ENCODE measurements around the gene CEMIP2. TPM values are rescaled to one million over a fixed set of nuclear protein-coding genes. Genes with fewer than 3 reads are reported as not detected.
A peak's percentile ranks its signal among the peaks of the same experiment; 100 is the strongest.

The CEMIP2 gene
- total RNA-seq, 1 donor from 2014 or later: 139 TPM

DNA sequence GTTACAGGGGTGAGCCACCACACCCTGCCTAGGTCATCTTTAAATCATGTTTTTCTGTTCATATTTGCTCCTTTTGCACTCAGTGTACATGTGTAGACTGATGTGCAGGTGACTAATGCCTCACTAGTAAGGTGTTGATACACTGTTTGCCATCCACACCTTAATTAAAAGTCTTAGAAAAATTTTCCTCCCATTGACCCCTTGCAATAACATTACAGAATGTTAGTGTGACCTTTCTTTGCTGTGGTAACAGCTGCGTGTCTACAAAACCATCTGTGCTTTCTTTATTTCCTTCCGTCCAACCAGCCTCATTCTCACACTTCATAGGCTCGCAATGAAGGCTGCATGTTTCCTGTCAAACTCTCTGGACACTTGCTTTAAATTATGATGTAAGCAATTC lies 6.6 kb upstream of the CEMIP2 start:
- peaks cover 2% of the 10 kb centered on the region for H3K4me1 Mint-ChIP-seq (ENCODE audit: low read depth, unreplicated experiment)
- H3K27me3 Mint-ChIP-seq (ENCODE audit: low read depth, unreplicated experiment): peaks cover 2% of the 10 kb centered on the region
- no peaks in the 10 kb centered on the region for H4K20me1 ChIP-seq (ENCODE audit: insufficient read depth, low read length)
- no peak overlapping the region for H3K27ac ChIP-seq (ENCODE audit: low read depth, low read length)
- H3K27me3 ChIP-seq (ENCODE audit: insufficient read depth, low read length): no peaks in the 10 kb centered on the region
- DNase-seq (ENCODE audit: low read depth): no peak
- no peaks in the 10 kb centered on the region for H3K79me2 ChIP-seq (ENCODE audit: insufficient read depth, low read length)
- no peaks in the 10 kb centered on the region for H3K4me1 ChIP-seq (ENCODE audit: insufficient read depth, low read length)
- H3K4me3 ChIP-seq (ENCODE audit: insufficient read depth, low read depth, low read length): no peak overlapping the region
- H3K9me3 ChIP-seq (ENCODE audit: insufficient read depth, low read depth, low read length): no peaks in the 10 kb centered on the region
- H3K9ac ChIP-seq (ENCODE audit: low read length): no peak overlapping the region
- no peak for TF ChIP-seq EZH2 (IDR thresholded peaks at IDR 0.05; ENCODE audit: insufficient read depth, low read length)
- TF ChIP-seq, protein P1, sequence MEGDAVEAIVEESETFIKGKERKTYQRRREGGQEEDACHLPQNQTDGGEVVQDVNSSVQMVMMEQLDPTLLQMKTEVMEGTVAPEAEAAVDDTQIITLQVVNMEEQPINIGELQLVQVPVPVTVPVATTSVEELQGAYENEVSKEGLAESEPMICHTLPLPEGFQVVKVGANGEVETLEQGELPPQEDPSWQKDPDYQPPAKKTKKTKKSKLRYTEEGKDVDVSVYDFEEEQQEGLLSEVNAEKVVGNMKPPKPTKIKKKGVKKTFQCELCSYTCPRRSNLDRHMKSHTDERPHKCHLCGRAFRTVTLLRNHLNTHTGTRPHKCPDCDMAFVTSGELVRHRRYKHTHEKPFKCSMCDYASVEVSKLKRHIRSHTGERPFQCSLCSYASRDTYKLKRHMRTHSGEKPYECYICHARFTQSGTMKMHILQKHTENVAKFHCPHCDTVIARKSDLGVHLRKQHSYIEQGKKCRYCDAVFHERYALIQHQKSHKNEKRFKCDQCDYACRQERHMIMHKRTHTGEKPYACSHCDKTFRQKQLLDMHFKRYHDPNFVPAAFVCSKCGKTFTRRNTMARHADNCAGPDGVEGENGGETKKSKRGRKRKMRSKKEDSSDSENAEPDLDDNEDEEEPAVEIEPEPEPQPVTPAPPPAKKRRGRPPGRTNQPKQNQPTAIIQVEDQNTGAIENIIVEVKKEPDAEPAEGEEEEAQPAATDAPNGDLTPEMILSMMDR (IDR thresholded peaks at IDR 0.05; ENCODE audit: insufficient read depth, low read depth, low read length): no peak
- H3K36me3 Mint-ChIP-seq (ENCODE audit: low read depth, unreplicated experiment): no peaks in the 10 kb centered on the region
- FAIRE-seq: no peak
- no peak overlapping the region for H3K27ac Mint-ChIP-seq (ENCODE audit: unreplicated experiment)
- H3K9me3 Mint-ChIP-seq (ENCODE audit: unreplicated experiment): no peaks in the 10 kb centered on the region
- H3K4me3 Mint-ChIP-seq (ENCODE audit: unreplicated experiment): no peak overlapping the region
- H3K4me2 ChIP-seq (ENCODE audit: low read length): no peak overlapping the region
- no peak overlapping the region for H2AFZ ChIP-seq (ENCODE audit: low read depth, low read length)
- no peaks in the 10 kb centered on the region for H3K36me3 ChIP-seq (ENCODE audit: insufficient read depth, low read length)

DNA sequence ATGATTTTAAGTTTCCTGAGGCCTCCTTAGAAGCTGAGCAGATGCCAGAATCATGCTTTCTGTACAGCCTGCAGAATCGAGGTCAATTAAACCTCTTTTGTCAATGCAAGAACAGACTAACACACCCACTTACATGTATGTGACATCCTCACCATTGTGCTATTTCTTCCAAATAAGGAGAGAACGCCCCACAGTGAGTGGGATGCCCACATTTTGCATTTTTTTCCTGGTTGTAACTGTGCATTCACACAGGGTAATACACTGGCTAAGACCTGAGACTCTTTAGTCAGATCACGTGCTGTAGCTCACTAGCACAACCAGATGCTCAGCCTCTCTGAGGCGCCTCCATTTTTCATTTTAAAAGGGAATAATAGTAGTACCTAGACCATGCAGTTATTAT lies 4.4 kb upstream of the CEMIP2 start:
- Histone ChIP-seq H3K36me3 (ENCODE audit: insufficient read depth, low read length) (no peaks in the 10 kb centered on the region), H3K27ac (ENCODE audit: low read depth, low read length) (no peak overlapping the region), H3K79me2 (ENCODE audit: insufficient read depth, low read length) (peaks cover 3% of the 10 kb centered on the region), H2AFZ (ENCODE audit: low read depth, low read length) (no peak overlapping the region), H4K20me1 (ENCODE audit: insufficient read depth, low read length) (peaks cover 3% of the 10 kb centered on the region), H3K9me3 (ENCODE audit: insufficient read depth, low read depth, low read length) (no peaks in the 10 kb centered on the region), H3K4me2 (ENCODE audit: low read length) (no peak overlapping the region), H3K9ac (ENCODE audit: low read length) (no peak overlapping the region), H3K4me3 (ENCODE audit: insufficient read depth, low read depth, low read length) (no peak overlapping the region), H3K4me1 (ENCODE audit: insufficient read depth, low read length) (peaks cover 10% of the 10 kb centered on the region), H3K27me3 (ENCODE audit: insufficient read depth, low read length) (no peaks in the 10 kb centered on the region)
- TF ChIP-seq, protein P1 (IDR thresholded peaks at IDR 0.05; ENCODE audit: insufficient read depth, low read depth, low read length): no peak
- no peak for TF ChIP-seq EZH2 (IDR thresholded peaks at IDR 0.05; ENCODE audit: insufficient read depth, low read length)
- Mint-ChIP-seq H3K4me3 (ENCODE audit: unreplicated experiment) (no peak overlapping the region), H3K27ac (ENCODE audit: unreplicated experiment) (no peak overlapping the region), H3K4me1 (ENCODE audit: low read depth, unreplicated experiment) (peaks cover 2% of the 10 kb centered on the region), H3K27me3 (ENCODE audit: low read depth, unreplicated experiment) (peaks cover 2% of the 10 kb centered on the region), H3K9me3 (ENCODE audit: unreplicated experiment) (no peaks in the 10 kb centered on the region), H3K36me3 (ENCODE audit: low read depth, unreplicated experiment) (no peaks in the 10 kb centered on the region)
- DNase-seq (ENCODE audit: low read depth): no peak
- FAIRE-seq: no peak

DNA sequence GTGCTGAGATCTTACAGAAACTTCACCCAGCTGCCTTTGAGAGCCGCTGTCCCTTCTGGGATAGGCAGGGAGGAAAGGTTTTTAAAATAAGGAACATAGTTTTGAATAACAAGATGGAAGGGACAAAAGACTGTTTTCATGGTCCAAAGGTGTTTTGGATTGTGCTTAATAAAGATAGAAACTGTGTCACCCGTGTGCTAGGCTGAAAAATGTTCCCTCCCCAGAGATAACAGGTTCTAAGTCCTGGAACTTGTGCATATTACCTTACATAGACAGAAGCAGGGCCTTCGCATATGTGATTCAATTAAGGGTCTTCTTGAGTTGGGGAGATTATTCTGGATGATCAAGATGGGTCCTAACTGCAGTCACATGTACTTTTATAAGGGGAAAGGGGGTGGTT lies 1.9 kb upstream of the CEMIP2 start:
- H3K4me1 ChIP-seq (ENCODE audit: insufficient read depth, low read length): peaks cover 33% of the 10 kb centered on the region
- H3K27ac Mint-ChIP-seq (ENCODE audit: unreplicated experiment): no peak overlapping the region
- H3K4me2 ChIP-seq (ENCODE audit: low read length): peak overlapping the region; percentile 100
- H3K4me1 Mint-ChIP-seq (ENCODE audit: low read depth, unreplicated experiment): peaks cover 14% of the 10 kb centered on the region
- H3K9ac ChIP-seq (ENCODE audit: low read length): no peak overlapping the region
- H2AFZ ChIP-seq (ENCODE audit: low read depth, low read length): no peak overlapping the region
- no peaks in the 10 kb centered on the region for H3K27me3 ChIP-seq (ENCODE audit: insufficient read depth, low read length)
- no peak overlapping the region for H3K27ac ChIP-seq (ENCODE audit: low read depth, low read length)
- H3K9me3 ChIP-seq (ENCODE audit: insufficient read depth, low read depth, low read length): no peaks in the 10 kb centered on the region
- no peak for FAIRE-seq
- peaks cover 28% of the 10 kb centered on the region for H3K79me2 ChIP-seq (ENCODE audit: insufficient read depth, low read length)
- H3K27me3 Mint-ChIP-seq (ENCODE audit: low read depth, unreplicated experiment): peaks cover 2% of the 10 kb centered on the region
- no peaks in the 10 kb centered on the region for H3K36me3 Mint-ChIP-seq (ENCODE audit: low read depth, unreplicated experiment)
- H3K4me3 Mint-ChIP-seq (ENCODE audit: unreplicated experiment): peak overlapping the region; percentile 88
- H4K20me1 ChIP-seq (ENCODE audit: insufficient read depth, low read length): peaks cover 25% of the 10 kb centered on the region
- no peak overlapping the region for H3K4me3 ChIP-seq (ENCODE audit: insufficient read depth, low read depth, low read length)
- no peak for TF ChIP-seq EZH2 (IDR thresholded peaks at IDR 0.05; ENCODE audit: insufficient read depth, low read length)
- TF ChIP-seq, protein P1 (IDR thresholded peaks at IDR 0.05; ENCODE audit: insufficient read depth, low read depth, low read length): no peak
- H3K36me3 ChIP-seq (ENCODE audit: insufficient read depth, low read length): no peaks in the 10 kb centered on the region
- DNase-seq (ENCODE audit: low read depth): no peak
- no peaks in the 10 kb centered on the region for H3K9me3 Mint-ChIP-seq (ENCODE audit: unreplicated experiment)

All from astrocyte (in vitro differentiated cells and primary cell).